Loucy (cell line): ENCODE data around the gene MBP.

Source experiments
- H2AFZ ChIP-seq: fragments of 200-600 bp; sonication (generic); 2 replicates; pipeline ENCODE4 v1.6.0; 2016; ENCODE audit warnings: antibody characterized with exemption, mild to moderate bottlenecking, low read length, moderate library complexity
- H3F3A ChIP-seq: fragments of 200-600 bp; 2 replicates; pipeline ENCODE4 v1.6.0; 2016; ENCODE audit warnings: antibody characterized with exemption, low read depth, mild to moderate bottlenecking
- H3K27me3 ChIP-seq: fragments of 200-600 bp; sonication (generic); 2 replicates; pipeline ENCODE4 v1.6.1; 2014; ENCODE audit warnings: low read length, mild to moderate bottlenecking; ENCODE audit not compliant: insufficient read depth, poor library complexity, severe bottlenecking
- H3K36me3 ChIP-seq: fragments of 200-600 bp; sonication (generic); 2 replicates; pipeline ENCODE4 v1.6.1; 2016; ENCODE audit warnings: low read length; ENCODE audit not compliant: insufficient read depth
- H3K4me1 ChIP-seq: fragments of 200-600 bp; sonication (generic); 2 replicates; pipeline ENCODE4 v1.5.1; 2014; ENCODE audit warnings: low read length, mild to moderate bottlenecking; ENCODE audit not compliant: insufficient read depth, poor library complexity, severe bottlenecking
- H3K4me2 ChIP-seq: fragments of 200-600 bp; sonication (generic); 2 replicates; pipeline ENCODE4 v1.6.0; 2014; ENCODE audit warnings: antibody characterized with exemption, low read length, low read depth, mild to moderate bottlenecking; ENCODE audit not compliant: poor library complexity, severe bottlenecking
- H3K4me3 ChIP-seq: fragments of 200-600 bp; sonication (generic); 2 replicates; pipeline ENCODE4 v1.5.1; 2014; ENCODE audit warnings: low read length, mild to moderate bottlenecking, mixed read lengths; ENCODE audit not compliant: poor library complexity, severe bottlenecking
- H3K79me2 ChIP-seq: fragments of 200-600 bp; sonication (generic); 2 replicates; pipeline ENCODE4 v1.6.1; 2014; ENCODE audit warnings: low read length; ENCODE audit not compliant: insufficient read depth
- H3K9ac ChIP-seq: fragments of 200-600 bp; sonication (generic); 2 replicates; pipeline ENCODE4 v1.6.0; 2014; ENCODE audit warnings: mild to moderate bottlenecking, low read depth, low read length, moderate library complexity; ENCODE audit not compliant: poor library complexity, severe bottlenecking
- H3K9me2 ChIP-seq: fragments of 200-600 bp; sonication (generic); replicated peaks from 2 replicates; pipeline ENCODE4 v1.6.1; 2016; ENCODE audit warnings: low read depth, low read length, mixed read lengths
- H3K9me3 ChIP-seq: fragments of 200-600 bp; sonication (generic); 2 replicates; pipeline ENCODE4 v1.6.1; 2014; ENCODE audit warnings: mild to moderate bottlenecking, antibody characterized with exemption, low read length, low read depth; ENCODE audit not compliant: insufficient read depth
- H4K20me1 ChIP-seq: fragments of 200-600 bp; sonication (generic); 2 replicates; pipeline ENCODE4 v1.6.0; 2014; ENCODE audit warnings: antibody characterized with exemption, low read length, mild to moderate bottlenecking; ENCODE audit not compliant: insufficient read depth, poor library complexity, severe bottlenecking
- EZH2phosphoT487 ChIP-seq: fragments of 200-600 bp; IDR thresholded peaks from 2 replicates; pipeline ENCODE4 v1.6.1; 2018; ENCODE audit warnings: antibody characterized with exemption, mild to moderate bottlenecking, moderate library complexity, borderline replicate concordance
- TF ChIP-seq, protein P1 (sequence below): fragments of 200-600 bp; sonication (generic); conservative IDR thresholded peaks from 2 replicates; pipeline ENCODE4 v1.5.1; 2014; ENCODE audit warnings: mild to moderate bottlenecking, antibody characterized with exemption, low read length

The MBP gene

DNA sequence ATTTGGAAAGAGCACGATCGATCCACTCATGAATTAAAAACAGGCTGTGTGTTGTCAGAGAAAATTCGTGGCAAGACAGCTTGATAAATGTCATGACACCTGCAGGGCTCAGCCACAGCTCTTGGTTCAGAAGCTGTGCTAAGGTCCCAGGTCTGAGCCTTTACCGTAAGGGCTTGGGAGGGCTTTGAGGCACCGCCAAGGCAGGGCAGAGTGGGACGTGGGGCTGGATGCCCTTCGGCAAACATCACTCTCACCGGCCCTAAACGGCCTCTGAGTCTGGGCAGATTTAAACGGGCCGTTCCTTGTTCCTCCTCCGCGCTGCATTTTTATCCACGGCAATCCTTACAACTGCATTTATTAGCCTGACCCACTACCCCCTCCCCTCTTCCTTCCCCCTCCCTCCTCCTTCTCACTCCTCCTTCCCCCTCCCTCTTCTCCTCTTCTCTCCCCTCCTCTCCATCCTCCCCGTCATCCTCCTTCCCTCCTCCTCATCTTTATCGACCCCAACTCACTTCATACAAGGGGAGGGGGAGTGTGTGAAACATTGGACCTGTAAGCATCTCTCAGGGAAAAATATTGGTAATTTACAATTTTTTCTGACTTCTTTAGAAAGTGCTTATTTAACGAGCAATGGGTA, 33.9 kb downstream of the MBP start:
- Histone ChIP-seq H3K79me2 (no peaks in the 10 kb centered on the region; the same call in 1 of the 2 replicates), H4K20me1 (no peaks in the 10 kb centered on the region), H3K9me2 (no peaks in the 10 kb centered on the region), H3K4me2 (peak overlapping the region; percentile 79), H3K4me3 (no peak overlapping the region), H3K36me3 (no peaks in the 10 kb centered on the region), H3K9me3 (no peaks in the 10 kb centered on the region), H3F3A (peaks cover 19% of the 10 kb centered on the region), H3K9ac (peak overlapping the region; percentile 53), H2AFZ (no peak overlapping the region), H3K27me3 (no peaks in the 10 kb centered on the region), H3K4me1 (peaks cover 90% of the 10 kb centered on the region)
- no peak for TF ChIP-seq EZH2phosphoT487
- TF ChIP-seq, protein P1, sequence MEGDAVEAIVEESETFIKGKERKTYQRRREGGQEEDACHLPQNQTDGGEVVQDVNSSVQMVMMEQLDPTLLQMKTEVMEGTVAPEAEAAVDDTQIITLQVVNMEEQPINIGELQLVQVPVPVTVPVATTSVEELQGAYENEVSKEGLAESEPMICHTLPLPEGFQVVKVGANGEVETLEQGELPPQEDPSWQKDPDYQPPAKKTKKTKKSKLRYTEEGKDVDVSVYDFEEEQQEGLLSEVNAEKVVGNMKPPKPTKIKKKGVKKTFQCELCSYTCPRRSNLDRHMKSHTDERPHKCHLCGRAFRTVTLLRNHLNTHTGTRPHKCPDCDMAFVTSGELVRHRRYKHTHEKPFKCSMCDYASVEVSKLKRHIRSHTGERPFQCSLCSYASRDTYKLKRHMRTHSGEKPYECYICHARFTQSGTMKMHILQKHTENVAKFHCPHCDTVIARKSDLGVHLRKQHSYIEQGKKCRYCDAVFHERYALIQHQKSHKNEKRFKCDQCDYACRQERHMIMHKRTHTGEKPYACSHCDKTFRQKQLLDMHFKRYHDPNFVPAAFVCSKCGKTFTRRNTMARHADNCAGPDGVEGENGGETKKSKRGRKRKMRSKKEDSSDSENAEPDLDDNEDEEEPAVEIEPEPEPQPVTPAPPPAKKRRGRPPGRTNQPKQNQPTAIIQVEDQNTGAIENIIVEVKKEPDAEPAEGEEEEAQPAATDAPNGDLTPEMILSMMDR, result no peak

DNA sequence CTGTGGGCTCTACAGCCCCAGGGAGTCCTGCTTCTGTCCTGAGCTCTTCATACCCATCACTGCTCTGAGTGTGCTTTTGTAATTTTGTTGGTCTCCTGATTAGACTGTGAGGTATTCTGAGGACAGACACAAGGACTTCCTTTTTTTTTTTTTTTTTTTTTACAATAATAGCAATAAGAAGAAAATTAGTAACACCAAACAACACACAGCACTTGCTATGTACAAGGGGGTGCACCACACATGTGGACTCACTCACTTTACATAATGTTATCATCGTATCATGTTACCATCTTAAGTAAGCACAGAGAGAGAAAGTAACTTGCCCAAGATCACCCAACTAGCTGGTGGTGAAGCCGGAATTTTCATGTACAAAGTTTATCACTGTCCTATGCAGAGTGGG, 34.6 kb downstream of the MBP start:
- no peaks in the 10 kb centered on the region for H3K36me3 ChIP-seq
- H4K20me1 ChIP-seq, result no peaks in the 10 kb centered on the region
- peak overlapping the region; percentile 53 for H3K9ac ChIP-seq
- H3K9me2 ChIP-seq, result no peaks in the 10 kb centered on the region
- H3K4me1 ChIP-seq, result peaks cover 84% of the 10 kb centered on the region
- no peaks in the 10 kb centered on the region for H3K9me3 ChIP-seq
- H2AFZ ChIP-seq, result no peak overlapping the region
- no peaks in the 10 kb centered on the region for H3K27me3 ChIP-seq
- H3K79me2 ChIP-seq, result no peaks in the 10 kb centered on the region; the same call in 1 of the 2 replicates
- H3K4me3 ChIP-seq, result no peak overlapping the region
- no peak for TF ChIP-seq EZH2phosphoT487
- TF ChIP-seq, protein P1, result no peak
- H3K4me2 ChIP-seq, result peak overlapping the region; percentile 36
- H3F3A ChIP-seq, result peaks cover 14% of the 10 kb centered on the region

DNA sequence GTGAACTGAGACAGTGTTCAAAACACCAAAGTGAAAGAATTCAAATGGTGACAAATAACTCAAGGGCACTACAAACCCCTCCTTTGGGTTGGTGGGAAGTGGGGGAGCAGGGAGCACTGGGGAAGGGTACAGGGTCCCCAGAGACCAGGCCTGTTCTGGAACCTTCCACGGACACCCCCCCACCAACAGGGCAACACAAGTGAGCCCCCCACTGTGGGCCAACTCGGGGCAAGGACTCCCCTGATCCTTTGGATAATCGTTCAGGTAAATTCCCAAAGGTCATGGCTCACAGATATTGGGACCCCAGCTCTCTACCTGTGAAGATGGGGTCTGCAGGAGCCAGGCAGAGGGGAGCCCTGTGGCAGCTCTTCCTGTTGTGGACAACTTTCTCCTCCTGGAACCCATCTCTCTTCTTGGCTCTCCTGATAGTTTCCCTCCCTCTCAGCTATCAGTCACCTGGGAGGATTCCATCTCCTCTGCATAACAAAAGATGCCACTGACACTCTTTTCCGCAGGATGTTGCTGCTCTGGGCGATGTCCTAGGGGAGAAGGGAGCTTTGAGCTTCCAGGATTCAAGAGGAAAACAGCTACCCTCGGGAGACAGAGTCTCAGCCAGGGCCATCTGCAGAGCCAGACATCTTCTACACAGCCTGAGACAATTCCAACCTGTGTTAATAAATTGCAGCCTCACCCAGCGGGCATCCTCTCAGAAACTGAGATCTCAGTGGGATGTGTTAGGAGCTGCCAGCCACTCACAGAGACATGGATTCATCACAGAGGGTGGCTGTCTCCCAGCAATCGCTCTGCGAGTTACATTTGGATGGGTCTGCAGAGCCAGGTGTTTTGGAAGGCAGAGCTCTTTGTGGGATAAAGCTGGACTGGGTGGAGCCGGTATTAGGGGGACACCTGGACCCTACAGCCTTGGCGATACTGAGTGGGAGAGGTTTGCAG, 35.4 kb downstream of the MBP start:
- H3K4me1 ChIP-seq, result peaks cover 77% of the 10 kb centered on the region
- H3K4me2 ChIP-seq, result no peak overlapping the region
- H3F3A ChIP-seq, result peaks cover 5% of the 10 kb centered on the region
- no peaks in the 10 kb centered on the region for H3K36me3 ChIP-seq
- H3K27me3 ChIP-seq, result no peaks in the 10 kb centered on the region
- H3K79me2 ChIP-seq, result no peaks in the 10 kb centered on the region; the same call in 1 of the 2 replicates
- H3K9me2 ChIP-seq, result no peaks in the 10 kb centered on the region
- H4K20me1 ChIP-seq, result no peaks in the 10 kb centered on the region
- TF ChIP-seq EZH2phosphoT487, result no peak
- TF ChIP-seq, protein P1, result no peak
- H3K4me3 ChIP-seq, result no peak overlapping the region
- H3K9me3 ChIP-seq, result no peaks in the 10 kb centered on the region
- H2AFZ ChIP-seq, result no peak overlapping the region
- peak overlapping the region; percentile 53 for H3K9ac ChIP-seq
